Osteocyte (in vitro differentiated cells): Measurements from ENCODE around the gene IMPDH2. TPM values are rescaled to one million over a fixed set of nuclear protein-coding genes. Genes with fewer than 3 reads are reported as not detected.
A peak's percentile ranks its signal among the peaks of the same experiment; 100 is the strongest.

ENCODE experiments used
- DNase-seq: peaks from one replicate; pipeline ENCODE4 v3.0.0; 2021; ENCODE audit warnings: mixed read lengths; ENCODE audit not compliant: unreplicated experiment; ENCODE audit errors: extremely low spot score
- H3K27ac Mint-ChIP-seq: one replicate; pipeline ENCODE4 v1.8.0; 2021; ENCODE audit warnings: mild to moderate bottlenecking, mixed read lengths; ENCODE audit not compliant: unreplicated experiment
- H3K27me3 Mint-ChIP-seq: one replicate; pipeline ENCODE4 v1.8.0; 2021; ENCODE audit warnings: mixed read lengths; ENCODE audit not compliant: unreplicated experiment
- H3K36me3 Mint-ChIP-seq: one replicate; pipeline ENCODE4 v1.8.0; 2021; ENCODE audit warnings: mixed read lengths; ENCODE audit not compliant: unreplicated experiment
- H3K4me1 Mint-ChIP-seq: one replicate; pipeline ENCODE4 v1.8.0; 2021; ENCODE audit warnings: mixed read lengths; ENCODE audit not compliant: unreplicated experiment
- H3K4me3 Mint-ChIP-seq: one replicate; pipeline ENCODE4 v1.8.0; 2021; ENCODE audit warnings: mild to moderate bottlenecking, moderate library complexity, mixed read lengths; ENCODE audit not compliant: unreplicated experiment
- H3K9me3 Mint-ChIP-seq: one replicate; pipeline ENCODE4 v1.8.0; 2021; ENCODE audit warnings: mixed read lengths; ENCODE audit not compliant: unreplicated experiment
- total RNA-seq: library from RNA; stranded (reverse); gene quantifications from 2 replicates; pipeline ENCODE4 v1.2.1, GENCODE V29; 2021
- TF ChIP-seq, protein P1 (sequence below): fragments of 200-600 bp; sonication (generic); IDR thresholded peaks from 2 replicates; pipeline ENCODE4 v1.5.0; 2021; ENCODE audit warnings: antibody characterized with exemption, mild to moderate bottlenecking, moderate library complexity

IMPDH2 gene
- total RNA-seq, 1 donor from 2014 or later = 202 TPM

- Mint-ChIP-seq H3K27me3 (no peaks in the 10 kb centered on the region), H3K4me3 (no peak overlapping the region), H3K36me3 (peaks cover 18% of the 10 kb centered on the region), H3K27ac (no peak overlapping the region), H3K4me1 (peaks cover 30% of the 10 kb centered on the region), H3K9me3 (no peaks in the 10 kb centered on the region)
- TF ChIP-seq, protein P1, sequence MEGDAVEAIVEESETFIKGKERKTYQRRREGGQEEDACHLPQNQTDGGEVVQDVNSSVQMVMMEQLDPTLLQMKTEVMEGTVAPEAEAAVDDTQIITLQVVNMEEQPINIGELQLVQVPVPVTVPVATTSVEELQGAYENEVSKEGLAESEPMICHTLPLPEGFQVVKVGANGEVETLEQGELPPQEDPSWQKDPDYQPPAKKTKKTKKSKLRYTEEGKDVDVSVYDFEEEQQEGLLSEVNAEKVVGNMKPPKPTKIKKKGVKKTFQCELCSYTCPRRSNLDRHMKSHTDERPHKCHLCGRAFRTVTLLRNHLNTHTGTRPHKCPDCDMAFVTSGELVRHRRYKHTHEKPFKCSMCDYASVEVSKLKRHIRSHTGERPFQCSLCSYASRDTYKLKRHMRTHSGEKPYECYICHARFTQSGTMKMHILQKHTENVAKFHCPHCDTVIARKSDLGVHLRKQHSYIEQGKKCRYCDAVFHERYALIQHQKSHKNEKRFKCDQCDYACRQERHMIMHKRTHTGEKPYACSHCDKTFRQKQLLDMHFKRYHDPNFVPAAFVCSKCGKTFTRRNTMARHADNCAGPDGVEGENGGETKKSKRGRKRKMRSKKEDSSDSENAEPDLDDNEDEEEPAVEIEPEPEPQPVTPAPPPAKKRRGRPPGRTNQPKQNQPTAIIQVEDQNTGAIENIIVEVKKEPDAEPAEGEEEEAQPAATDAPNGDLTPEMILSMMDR = no peak
- DNase-seq = no peak
Measured at GRCh38 chr3:49016414-49017228, 12.6 kb downstream of the IMPDH2 start.

- no peak for DNase-seq
- no peaks in the 10 kb centered on the region for H3K9me3 Mint-ChIP-seq
- H3K4me3 Mint-ChIP-seq = peak overlapping the region; percentile 18
- no peaks in the 10 kb centered on the region for H3K27me3 Mint-ChIP-seq
- TF ChIP-seq, protein P1 = no peak
- peaks cover 18% of the 10 kb centered on the region for H3K36me3 Mint-ChIP-seq
- no peak overlapping the region for H3K27ac Mint-ChIP-seq
- peaks cover 30% of the 10 kb centered on the region for H3K4me1 Mint-ChIP-seq
Measured at GRCh38 chr3:49015765-49016164, 13.4 kb downstream of the IMPDH2 start.

- no peak for DNase-seq
- Mint-ChIP-seq H3K36me3 (peaks cover 18% of the 10 kb centered on the region), H3K4me1 (peaks cover 26% of the 10 kb centered on the region), H3K27me3 (no peaks in the 10 kb centered on the region), H3K9me3 (no peaks in the 10 kb centered on the region), H3K4me3 (no peak overlapping the region), H3K27ac (no peak overlapping the region)
- TF ChIP-seq, protein P1 = no peak
Measured at GRCh38 chr3:49015072-49015471, 14.1 kb downstream of the IMPDH2 start.

DNA sequence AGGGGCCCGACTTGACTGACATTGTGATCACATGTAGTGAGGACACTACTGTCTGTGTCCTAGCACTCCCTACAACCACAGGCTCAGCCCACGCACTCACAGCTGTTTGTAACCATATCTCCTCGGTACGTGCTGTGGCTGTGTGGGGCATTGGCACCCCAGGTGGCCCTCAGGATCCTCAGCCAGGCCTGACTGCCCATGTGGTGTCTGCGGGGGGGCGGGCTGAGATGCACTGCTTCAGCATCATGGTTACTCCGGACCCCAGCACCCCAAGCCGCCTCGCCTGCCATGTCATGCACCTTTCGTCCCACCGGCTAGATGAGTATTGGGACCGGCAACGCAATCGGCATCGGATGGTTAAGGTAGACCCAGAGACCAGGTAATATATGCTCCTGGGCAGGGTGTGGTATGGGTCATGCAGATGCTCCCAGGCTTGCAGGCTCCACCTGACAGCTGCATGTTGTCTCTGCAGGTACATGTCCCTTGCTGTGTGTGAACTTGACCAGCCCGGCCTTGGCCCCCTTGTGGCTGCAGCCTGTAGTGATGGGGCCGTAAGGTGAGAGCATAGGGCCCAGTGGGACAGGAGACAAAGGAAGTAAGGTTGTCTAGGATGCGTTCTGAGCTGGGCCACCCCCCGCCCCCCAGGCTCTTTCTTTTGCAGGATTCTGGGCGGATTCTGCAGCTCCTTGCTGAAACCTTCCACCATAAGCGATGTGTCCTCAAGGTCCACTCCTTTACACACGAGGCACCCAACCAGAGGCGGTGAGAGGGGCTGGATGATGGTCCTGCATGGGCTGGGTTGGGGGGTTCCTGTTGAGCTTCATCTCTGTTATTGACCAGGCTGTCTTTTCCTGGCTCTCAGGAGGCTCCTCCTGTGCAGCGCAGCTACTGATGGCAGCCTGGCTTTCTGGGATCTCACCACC is 15.2 kb downstream of the IMPDH2 start:
- H3K4me3 Mint-ChIP-seq = no peak overlapping the region
- H3K4me1 Mint-ChIP-seq = peaks cover 27% of the 10 kb centered on the region
- DNase-seq = no peak
- no peaks in the 10 kb centered on the region for H3K27me3 Mint-ChIP-seq
- H3K36me3 Mint-ChIP-seq = peaks cover 18% of the 10 kb centered on the region
- H3K27ac Mint-ChIP-seq = no peak overlapping the region
- TF ChIP-seq, protein P1 = peak; percentile 53
- H3K9me3 Mint-ChIP-seq = no peaks in the 10 kb centered on the region
